Thyroid gland (tissue), 4 donors: ENCODE results near the gene CCDC51.

Experiments
- CTCF ChIP-seq, 6 experiments: fragments of 200-600 bp in 3 of 6; fragments of 450-650 bp in 3 of 6; sonication (generic) in 3 of 6; IDR thresholded peaks; one replicate each; pipeline ENCODE4 v1.5.1; 2016 to 2019; ENCODE audit warnings: antibody characterized with exemption in 6 of 6, mild to moderate bottlenecking in 2 of 6, inconsistent platforms in 1 of 6, moderate library complexity in 1 of 6
- POLR2A ChIP-seq, 2 donors: fragments of 450-650 bp; IDR thresholded peaks; one replicate each; pipeline ENCODE4 v1.6.1; 2017; ENCODE audit warnings: antibody characterized with exemption in 2 of 2, mild to moderate bottlenecking in 2 of 2, moderate library complexity in 1 of 2

GRCh38 chr3:48426944-48427629, 12.8 kb downstream of the CCDC51 start:
- TF ChIP-seq CTCF (IDR thresholded peaks at IDR 0.05) (no peak), POLR2A (IDR thresholded peaks at IDR 0.05) (peak; percentile 27 to 66)
